GM21526 (cell line): ENCODE data around the gene PHLDB3.

Experiments used
- ATAC-seq: cut with Tn5 transposase; IDR thresholded peaks from one replicate; pipeline ENCODE4 v1.9.1; 2021; ENCODE audit warnings: moderate library complexity; ENCODE audit not compliant: unreplicated experiment, low FRiP score

PHLDB3 gene

GRCh38 chr19:43471091-43471490, 33.5 kb downstream of the PHLDB3 start:
- no peak for ATAC-seq

- no peak for ATAC-seq
Measured at GRCh38 chr19:43470288-43470687, 34.3 kb downstream of the PHLDB3 start.

GRCh38 chr19:43469160-43469480, 35.4 kb downstream of the PHLDB3 start:
- no peak for ATAC-seq

- ATAC-seq, result no peak
Measured at GRCh38 chr19:43468354-43469159, 36.0 kb downstream of the PHLDB3 start.

GRCh38 chr19:43467730-43468129, 36.8 kb downstream of the PHLDB3 start:
- no peak for ATAC-seq

GRCh38 chr19:43467276-43467675, 37.3 kb downstream of the PHLDB3 start:
- no peak for ATAC-seq

GRCh38 chr19:43466793-43467192, 37.8 kb downstream of the PHLDB3 start:
- no peak for ATAC-seq

- ATAC-seq, result no peak
Measured at GRCh38 chr19:43465468-43466120, 39.0 kb downstream of the PHLDB3 start, which contains the start of gene LYPD3. Gene LYPD3, minus strand, starts transcription at chr19:43465608. Its CDS starts 37 bp downstream, at chr19:43465571.

GRCh38 chr19:43464134-43464775, 40.3 kb downstream of the PHLDB3 start:
- ATAC-seq, result peak; percentile 27

- peak; percentile 82 for ATAC-seq
Measured at GRCh38 chr19:43463381-43464133, 41.0 kb downstream of the PHLDB3 start.

- ATAC-seq, result no peak
Measured at GRCh38 chr19:43462785-43463380, 41.7 kb downstream of the PHLDB3 start.

- no peak for ATAC-seq
Measured at GRCh38 chr19:43462383-43462782, 42.2 kb downstream of the PHLDB3 start.

GRCh38 chr19:43461303-43461702, 43.2 kb downstream of the PHLDB3 start:
- no peak for ATAC-seq

- no peak for ATAC-seq
Measured at GRCh38 chr19:43460362-43461016, 44.1 kb downstream of the PHLDB3 start.

GRCh38 chr19:43457809-43458208, 46.7 kb downstream of the PHLDB3 start:
- no peak for ATAC-seq

- ATAC-seq, result no peak
Measured at GRCh38 chr19:43455321-43456113, 49.0 kb downstream of the PHLDB3 start.

GRCh38 chr19:43454031-43454430, 50.5 kb downstream of the PHLDB3 start:
- no peak for ATAC-seq

- ATAC-seq, result no peak
Measured at GRCh38 chr19:43452582-43452981, 52.0 kb downstream of the PHLDB3 start.

GRCh38 chr19:43450545-43450997, 54.0 kb downstream of the PHLDB3 start:
- ATAC-seq, result no peak
